Cardiac muscle cell (in vitro differentiated cells and primary cell): ENCODE data around the gene DDX51. TPM values are rescaled to one million over a fixed set of nuclear protein-coding genes. Genes with fewer than 3 reads are reported as not detected.
"Not testable (repeated sequence)": the region's sequence is repeated elsewhere in the genome, so short reads cannot be mapped to it uniquely, and the experiment has no call there.

ENCODE experiments used
- DNase-seq, 2 donors: peaks; one replicate each; pipeline versions ENCODE4 v3.0.0 to v3.0.0-alpha.2; 2010 to 2017; ENCODE audit warnings: low read depth in 1 of 2, low spot score in 1 of 2
- H3K27ac ChIP-seq: fragments of 200-600 bp; sonication (generic); 2 replicates; pipeline ENCODE4 v1.5.1; 2016
- H3K27me3 ChIP-seq: fragments of 200-600 bp; sonication (generic); 2 replicates; pipeline ENCODE4 v1.6.0; 2016; ENCODE audit warnings: control low read depth
- H3K36me3 ChIP-seq: fragments of 200-600 bp; sonication (generic); 2 replicates; pipeline ENCODE4 v1.5.1; 2016; ENCODE audit warnings: control low read depth
- H3K4me1 ChIP-seq: fragments of 200-600 bp; sonication (generic); 2 replicates; pipeline ENCODE4 v1.8.1; 2017; ENCODE audit warnings: low read depth, mild to moderate bottlenecking, mixed run types
- H3K4me3 ChIP-seq: fragments of 200-600 bp; sonication (generic); 2 replicates; pipeline ENCODE4 v1.5.1; 2016; ENCODE audit warnings: mild to moderate bottlenecking
- H3K9me3 ChIP-seq: fragments of 200-600 bp; sonication (generic); 2 replicates; pipeline ENCODE4 v1.5.1; 2017; ENCODE audit warnings: low read depth, mild to moderate bottlenecking, control low read depth
- CTCF ChIP-seq: IDR thresholded peaks from 2 replicates; pipeline ENCODE4 v1.5.1; 2012; ENCODE audit warnings: low read depth, mild to moderate bottlenecking, low read length
- polyA plus RNA-seq: library from polyadenylated mRNA; unstranded; fragments of >200 nt; fragmentation: Nextera tagmentation; extraction: Ambion mirVana; gene quantifications from 2 replicates; pipeline ENCODE4 v1.2.1, GENCODE V29; 2016
- total RNA-seq: library from RNA; depleted of rRNA; stranded (reverse); fragments of >200 nt; gene quantifications from 2 replicates; pipeline ENCODE4 v1.2.3, GENCODE V29; 2016

Gene DDX51
- total and polyA plus RNA-seq, 2 experiments from 2014 or later = 15.6 to 22.9 TPM

GRCh38 chr12:132151766-132152410 lies 7.8 kb upstream of the DDX51 start:
- no peaks in the 10 kb centered on the region for H3K9me3 ChIP-seq
- DNase-seq = no peak
- no peak overlapping the region for H3K27ac ChIP-seq
- H3K4me3 ChIP-seq = no peak overlapping the region
- no peaks in the 10 kb centered on the region for H3K36me3 ChIP-seq
- H3K27me3 ChIP-seq = no peaks in the 10 kb centered on the region
- H3K4me1 ChIP-seq = no peaks in the 10 kb centered on the region
- TF ChIP-seq CTCF = no peak

- no peaks in the 10 kb centered on the region for H3K9me3 ChIP-seq
- no peak overlapping the region for H3K27ac ChIP-seq
- DNase-seq = no peak
- H3K4me1 ChIP-seq = no peaks in the 10 kb centered on the region
- no peaks in the 10 kb centered on the region for H3K27me3 ChIP-seq
- TF ChIP-seq CTCF = no peak
- H3K36me3 ChIP-seq = no peaks in the 10 kb centered on the region
- H3K4me3 ChIP-seq = no peak overlapping the region
Observed at GRCh38 chr12:132151145-132151765, 7.1 kb upstream of the DDX51 start.

GRCh38 chr12:132150780-132151144 lies 6.6 kb upstream of the DDX51 start:
- no peaks in the 10 kb centered on the region for H3K4me1 ChIP-seq
- TF ChIP-seq CTCF = no peak
- H3K27me3 ChIP-seq = no peaks in the 10 kb centered on the region
- H3K27ac ChIP-seq = no peak overlapping the region
- no peak for DNase-seq
- no peaks in the 10 kb centered on the region for H3K36me3 ChIP-seq
- no peak overlapping the region for H3K4me3 ChIP-seq
- H3K9me3 ChIP-seq = no peaks in the 10 kb centered on the region

- H3K36me3 ChIP-seq, H3K27ac ChIP-seq, DNase-seq, H3K4me3 ChIP-seq, H3K9me3 ChIP-seq, H3K4me1 ChIP-seq, H3K27me3 ChIP-seq: not testable (repeated sequence)
Observed at GRCh38 chr12:132149526-132149925, 5.4 kb upstream of the DDX51 start.

GRCh38 chr12:132148368-132149045 lies 4.4 kb upstream of the DDX51 start:
- no peaks in the 10 kb centered on the region for H3K36me3 ChIP-seq
- H3K4me1 ChIP-seq = peaks cover 5% of the 10 kb centered on the region
- DNase-seq = no peak
- H3K27ac ChIP-seq = no peak overlapping the region
- TF ChIP-seq CTCF = no peak
- H3K4me3 ChIP-seq = no peak overlapping the region
- no peaks in the 10 kb centered on the region for H3K9me3 ChIP-seq
- H3K27me3 ChIP-seq = no peaks in the 10 kb centered on the region
